Cardiac fibroblast (primary cell): Measurements from ENCODE around the gene GNAT2.

ENCODE experiments used
- DNase-seq, 2 donors: peaks; one replicate each; pipeline versions ENCODE4 v3.0.0 to v3.0.0-alpha.2; 2010; ENCODE audit warnings: low read depth in 2 of 2
- H3K4me3 ChIP-seq, 2 donors: replicated peaks in 1 of 2; 1 replicate in 1 of 2; 2 replicates in 1 of 2; pipeline ENCODE4 v1.5.1; 2011; ENCODE audit warnings: low read depth in 2 of 2, low read length in 2 of 2, mild to moderate bottlenecking in 2 of 2, moderate library complexity in 1 of 2
- TF ChIP-seq, protein P1 (sequence below): IDR thresholded peaks from one replicate; pipeline ENCODE4 v1.5.1; 2011; ENCODE audit warnings: low read depth, mild to moderate bottlenecking, low read length, inconsistent platforms

GNAT2 gene

DNA sequence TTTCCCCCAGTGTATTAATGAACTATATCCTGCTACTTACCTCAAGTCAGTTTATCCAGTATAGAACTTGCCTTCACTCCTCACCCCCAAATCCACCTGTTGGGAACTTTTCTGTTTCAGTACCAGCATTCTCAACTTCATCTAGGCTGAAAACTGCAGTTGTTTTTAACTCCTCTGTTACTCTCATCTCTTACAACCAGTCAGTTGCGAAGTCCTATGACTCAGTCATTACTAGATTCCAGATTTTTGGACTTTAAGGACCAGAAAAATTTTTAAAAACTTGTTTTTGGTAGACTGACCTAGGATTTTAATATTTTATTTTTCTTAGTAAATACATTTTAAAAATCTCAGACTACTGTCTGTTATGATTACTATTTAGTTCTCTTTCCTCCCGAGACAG lies 62.9 kb downstream of the GNAT2 start:
- no peak overlapping the region for H3K4me3 ChIP-seq
- TF ChIP-seq, protein P1, sequence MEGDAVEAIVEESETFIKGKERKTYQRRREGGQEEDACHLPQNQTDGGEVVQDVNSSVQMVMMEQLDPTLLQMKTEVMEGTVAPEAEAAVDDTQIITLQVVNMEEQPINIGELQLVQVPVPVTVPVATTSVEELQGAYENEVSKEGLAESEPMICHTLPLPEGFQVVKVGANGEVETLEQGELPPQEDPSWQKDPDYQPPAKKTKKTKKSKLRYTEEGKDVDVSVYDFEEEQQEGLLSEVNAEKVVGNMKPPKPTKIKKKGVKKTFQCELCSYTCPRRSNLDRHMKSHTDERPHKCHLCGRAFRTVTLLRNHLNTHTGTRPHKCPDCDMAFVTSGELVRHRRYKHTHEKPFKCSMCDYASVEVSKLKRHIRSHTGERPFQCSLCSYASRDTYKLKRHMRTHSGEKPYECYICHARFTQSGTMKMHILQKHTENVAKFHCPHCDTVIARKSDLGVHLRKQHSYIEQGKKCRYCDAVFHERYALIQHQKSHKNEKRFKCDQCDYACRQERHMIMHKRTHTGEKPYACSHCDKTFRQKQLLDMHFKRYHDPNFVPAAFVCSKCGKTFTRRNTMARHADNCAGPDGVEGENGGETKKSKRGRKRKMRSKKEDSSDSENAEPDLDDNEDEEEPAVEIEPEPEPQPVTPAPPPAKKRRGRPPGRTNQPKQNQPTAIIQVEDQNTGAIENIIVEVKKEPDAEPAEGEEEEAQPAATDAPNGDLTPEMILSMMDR, result no peak
- DNase-seq, result peak in 1 of 2 donors; percentile 32
